Panc1 (cell line): ENCODE results near the gene MICALL2. TPM values are rescaled to one million over a fixed set of nuclear protein-coding genes. Genes with fewer than 3 reads are reported as not detected.

Source experiments
- ATAC-seq: fragments of 200-7000 bp; cut with Tn5 transposase; 2 replicates; pipeline ENCODE4 v1.9.1; 2020; ENCODE audit warnings: mild to moderate bottlenecking, moderate library complexity
- BruUV-seq: library from RNA; stranded (reverse); fragments of 400-500 nt; replicated peaks from 2 replicates; lab custom pipeline; 2021; lab: Mats Ljungman, UMichigan
- CTCF ChIA-PET: fragments of 300-600 bp; sonication (Branson Sonifier 250); formaldehyde crosslinking; loops from one replicate; lab custom pipeline; 2022; ENCODE audit warnings: antibody characterized with exemption; lab: Charles Lee
- POLR2A ChIA-PET: fragments of 300-600 bp; sonication (Branson Sonifier 250); formaldehyde crosslinking; loops from one replicate; lab custom pipeline; 2022; ENCODE audit warnings: antibody characterized with exemption; lab: Charles Lee
- DNase-seq: peaks from one replicate; pipeline ENCODE4 v3.0.0-alpha.2; 2010; ENCODE audit warnings: low read depth, low spot score
- H3K27ac ChIP-seq: 2 replicates; pipeline ENCODE4 v1.5.1; 2011; ENCODE audit warnings: mild to moderate bottlenecking, low read length, inconsistent platforms
- H3K27me3 ChIP-seq: fragments of 200-500 bp; sonication (Bioruptor generic); 2 replicates; pipeline ENCODE4 v1.6.0; 2014; ENCODE audit warnings: low read length, inconsistent platforms; ENCODE audit not compliant: control insufficient read depth, insufficient read depth
- H3K36me3 ChIP-seq: fragments of 200-500 bp; sonication (Bioruptor generic); 2 replicates; pipeline ENCODE4 v1.5.1; 2014; ENCODE audit warnings: inconsistent platforms, mild to moderate bottlenecking, low read length, moderate library complexity; ENCODE audit not compliant: control insufficient read depth, insufficient read depth
- H3K4me1 ChIP-seq: 2 replicates; pipeline ENCODE4 v1.5.1; 2011; ENCODE audit warnings: inconsistent platforms, mild to moderate bottlenecking, low read length, moderate library complexity; ENCODE audit not compliant: control insufficient read depth, insufficient read depth
- H3K4me3 ChIP-seq, 2 experiments: 2 replicates each; pipeline ENCODE4 v1.5.1; 2011 to 2012; ENCODE audit warnings: low read depth in 2 of 2, low read length in 2 of 2, mild to moderate bottlenecking in 2 of 2, inconsistent platforms in 1 of 2, moderate library complexity in 1 of 2
- H3K9me3 ChIP-seq: fragments of 200-500 bp; sonication (Bioruptor generic); 2 replicates; pipeline ENCODE4 v1.5.1; 2014; ENCODE audit warnings: low read depth, mild to moderate bottlenecking, inconsistent platforms, low read length, moderate library complexity; ENCODE audit not compliant: control insufficient read depth, insufficient read depth
- CTCF ChIP-seq: fragments of 450-650 bp; IDR thresholded peaks from 2 replicates; pipeline ENCODE4 v1.5.1; 2017; ENCODE audit warnings: mild to moderate bottlenecking
- POLR2AphosphoS5 ChIP-seq: IDR thresholded peaks from 2 replicates; pipeline ENCODE4 v1.6.1; 2012; ENCODE audit warnings: mild to moderate bottlenecking, low read depth, low read length, moderate library complexity
- REST ChIP-seq, 2 experiments: IDR thresholded peaks; 2 replicates each; pipeline ENCODE4 v1.6.1; 2011 to 2012; ENCODE audit warnings: low read depth in 2 of 2, control low read depth in 1 of 2, low read length in 1 of 2, mild to moderate bottlenecking in 1 of 2, moderate library complexity in 1 of 2; ENCODE audit not compliant: insufficient read depth in 1 of 2
- SIN3A ChIP-seq: IDR thresholded peaks from 2 replicates; pipeline ENCODE4 v1.6.1; 2012; ENCODE audit warnings: low read depth, mild to moderate bottlenecking, low read length, moderate library complexity, borderline replicate concordance; ENCODE audit not compliant: insufficient read depth
- TCF7L2 ChIP-seq: IDR thresholded peaks from 2 replicates; pipeline ENCODE4 v1.6.1; 2011; ENCODE audit warnings: mild to moderate bottlenecking, low read depth, low read length, inconsistent platforms
- in situ Hi-C: cut with HindIII; loops from 2 replicates; pipeline ENCODE4 v1.10.0; 2016; ENCODE audit warnings: low sequenced_read_pairs, low pct_unique_long_range_greater_than_20kb
- intact Hi-C: fragments of 100-400 bp; cut with micrococcal nuclease; formaldehyde crosslinking; loops from one replicate; pipeline ENCODE4 v1.10.0; 2022; ENCODE audit not compliant: unreplicated experiment
- total RNA-seq: library from RNA; stranded (reverse); gene quantifications from one replicate; pipeline ENCODE4 v1.2.1, GENCODE V29; 2021; ENCODE audit not compliant: unreplicated experiment

Gene MICALL2
- total RNA-seq, 1 experiment from 2014 or later = 144 TPM

- H3K36me3 ChIP-seq = no peaks in the 10 kb centered on the region
- ChIA-PET POLR2A (no interaction called here), CTCF (no interaction called here)
- H3K4me3 ChIP-seq = no peak overlapping the region
- TF ChIP-seq POLR2AphosphoS5 = no peak
- TF ChIP-seq TCF7L2 = no peak
- no peak for TF ChIP-seq CTCF
- no peak for TF ChIP-seq SIN3A
- TF ChIP-seq REST (IDR thresholded peaks at IDR 0.05; ENCODE audit: insufficient read depth in 1 of 2, low read depth in 2 of 2, low read length in 1 of 2) = no peak
- no peak overlapping the region for H3K27ac ChIP-seq
- no peak for ATAC-seq
- intact Hi-C loops (no loop called here), in situ Hi-C loops (no loop called here)
- peaks cover 12% of the 10 kb centered on the region for H3K4me1 ChIP-seq
- no peak for DNase-seq
- no peaks in the 10 kb centered on the region for H3K9me3 ChIP-seq
- BruUV-seq = no TSS peak
- H3K27me3 ChIP-seq = peaks cover 8% of the 10 kb centered on the region
Observed at GRCh38 chr7:1407892-1408291, 51.4 kb downstream of the MICALL2 start.

GRCh38 chr7:1404898-1405548 is 54.2 kb downstream of the MICALL2 start:
- ATAC-seq (peak; percentile 58; the same call in 1 of the 2 replicates), DNase-seq (no peak)
- no peak overlapping the region for H3K27ac ChIP-seq
- ChIA-PET CTCF (interaction anchor here (0.7 kb wide), 1 partner anchor 211 kb away, joined by 5 read pairs; no protein-coding TSS in a partner anchor), POLR2A (interaction anchor here (0.6 kb wide), 1 partner anchor 163 kb away, joined by 4 read pairs; no protein-coding TSS in a partner anchor)
- in situ Hi-C loops (no loop called here), intact Hi-C loops (no loop called here)
- no peaks in the 10 kb centered on the region for H3K9me3 ChIP-seq
- H3K4me3 ChIP-seq = no peak overlapping the region
- no TSS peak for BruUV-seq
- H3K4me1 ChIP-seq = peaks cover 12% of the 10 kb centered on the region
- peaks cover 8% of the 10 kb centered on the region for H3K27me3 ChIP-seq
- no peaks in the 10 kb centered on the region for H3K36me3 ChIP-seq
- TF ChIP-seq SIN3A = no peak
- no peak for TF ChIP-seq TCF7L2
- TF ChIP-seq POLR2AphosphoS5 = no peak
- no peak for TF ChIP-seq CTCF
- TF ChIP-seq REST (IDR thresholded peaks at IDR 0.05; ENCODE audit: insufficient read depth in 1 of 2, low read depth in 2 of 2, low read length in 1 of 2) = no peak
